SK-N-SH treated with all-trans-retinoic acid at 6 μM for 48 hours (cell line): ENCODE data around the gene MSRB3.

ENCODE experiments used
- ESRRG ChIP-seq: fragments of 250-450 bp; sonication (Bioruptor Pico); IDR thresholded peaks from 2 replicates; pipeline ENCODE4 v1.6.1; 2021; ENCODE audit warnings: mild to moderate bottlenecking
- GLIS3 ChIP-seq: fragments of 250-450 bp; sonication (Bioruptor Pico); IDR thresholded peaks from 2 replicates; pipeline ENCODE4 v1.5.0; 2020; ENCODE audit warnings: mild to moderate bottlenecking, moderate library complexity
- OSR1 ChIP-seq: fragments of 250-450 bp; sonication (Bioruptor Pico); IDR thresholded peaks from 2 replicates; pipeline ENCODE4 v1.8.0; 2022; ENCODE audit warnings: moderate library complexity, mild to moderate bottlenecking, inconsistent platforms
- RARB ChIP-seq: fragments of 250-450 bp; sonication (Bioruptor Pico); IDR thresholded peaks from 2 replicates; pipeline ENCODE4 v1.8.0; 2021; ENCODE audit warnings: mild to moderate bottlenecking, moderate library complexity
- ZFP30 ChIP-seq: fragments of 450-650 bp; formaldehyde crosslinking; IDR thresholded peaks from 2 replicates; pipeline ENCODE4 v1.5.0; 2022; ENCODE audit warnings: mild to moderate bottlenecking, moderate library complexity
- TF ChIP-seq, protein P1 (sequence below): fragments of 250-450 bp; sonication (Bioruptor Pico); IDR thresholded peaks from 2 replicates; pipeline ENCODE4 v1.5.1; 2020; ENCODE audit warnings: low read depth, mild to moderate bottlenecking, moderate library complexity

DNA sequence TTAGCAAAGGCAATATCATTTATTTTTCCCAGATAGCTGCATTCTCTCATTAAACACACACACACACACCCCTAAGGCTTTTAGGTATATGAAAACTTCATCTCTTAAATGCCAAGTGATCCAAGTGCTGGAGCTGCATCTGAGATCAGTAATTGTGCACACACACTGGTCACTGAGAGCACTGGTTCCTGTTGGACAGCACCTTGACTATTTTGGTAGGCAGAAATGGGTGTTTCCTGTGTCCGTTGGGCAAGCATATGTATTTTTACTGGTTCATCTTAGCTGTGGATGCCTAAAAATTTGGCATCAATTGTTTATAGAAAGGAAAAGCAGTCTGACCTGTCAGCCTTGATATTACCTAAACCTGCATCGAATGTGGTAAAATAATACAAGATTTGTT lies 182.5 kb downstream of the MSRB3 start:
- TF ChIP-seq OSR1 (CRISPR knock-in tag) (no peak), ESRRG (CRISPR knock-in tag) (no peak), ZFP30 (CRISPR knock-in tag) (no peak), GLIS3 (no peak), RARB (CRISPR knock-in tag) (no peak)
- TF ChIP-seq, protein P1, sequence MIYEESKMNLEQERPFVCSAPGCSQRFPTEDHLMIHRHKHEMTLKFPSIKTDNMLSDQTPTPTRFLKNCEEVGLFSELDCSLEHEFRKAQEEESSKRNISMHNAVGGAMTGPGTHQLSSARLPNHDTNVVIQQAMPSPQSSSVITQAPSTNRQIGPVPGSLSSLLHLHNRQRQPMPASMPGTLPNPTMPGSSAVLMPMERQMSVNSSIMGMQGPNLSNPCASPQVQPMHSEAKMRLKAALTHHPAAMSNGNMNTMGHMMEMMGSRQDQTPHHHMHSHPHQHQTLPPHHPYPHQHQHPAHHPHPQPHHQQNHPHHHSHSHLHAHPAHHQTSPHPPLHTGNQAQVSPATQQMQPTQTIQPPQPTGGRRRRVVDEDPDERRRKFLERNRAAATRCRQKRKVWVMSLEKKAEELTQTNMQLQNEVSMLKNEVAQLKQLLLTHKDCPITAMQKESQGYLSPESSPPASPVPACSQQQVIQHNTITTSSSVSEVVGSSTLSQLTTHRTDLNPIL (CRISPR knock-in tag), result no peak
